Measurements from ENCODE around the gene NUDT4. TPM values are rescaled to one million over a fixed set of nuclear protein-coding genes. Genes with fewer than 3 reads are reported as not detected.

NUDT4 gene
- total RNA-seq, 1 donor from 2014 or later, result 44.0 TPM

DNA sequence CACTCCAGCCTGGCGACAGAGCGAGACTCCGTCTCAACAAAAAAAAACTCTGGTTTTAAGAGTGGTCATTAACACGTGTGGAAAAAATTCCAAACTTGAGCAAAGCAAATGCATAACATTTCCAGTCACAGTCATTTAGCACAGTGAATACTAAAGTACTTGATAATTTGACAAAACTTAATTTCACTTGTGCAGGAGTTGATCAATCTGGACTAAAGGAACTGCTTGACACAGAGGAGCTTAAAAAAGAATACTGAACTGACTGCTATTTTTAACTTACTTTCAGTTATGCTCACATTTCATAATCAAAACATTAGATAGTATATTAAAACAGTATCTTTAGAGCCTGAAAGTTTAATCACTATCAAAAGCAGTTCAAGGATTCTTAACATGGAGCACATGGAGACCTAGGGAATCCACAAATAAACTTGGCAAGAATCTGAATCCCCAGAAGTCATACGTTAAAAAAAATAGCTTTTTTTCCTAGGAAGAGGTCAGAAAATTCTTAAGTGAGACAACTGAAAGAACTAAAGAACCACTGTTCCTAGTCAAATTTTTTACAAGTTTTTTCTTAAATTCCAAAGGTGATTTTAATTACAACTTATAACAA lies 56.6 kb downstream of the NUDT4 start:
- Mint-ChIP-seq H3K27me3 (ENCODE audit: unreplicated experiment) (no peaks in the 10 kb centered on the region), H3K36me3 (ENCODE audit: unreplicated experiment) (no peaks in the 10 kb centered on the region), H3K4me1 (ENCODE audit: unreplicated experiment) (peaks cover 59% of the 10 kb centered on the region), H3K27ac (ENCODE audit: unreplicated experiment) (peak overlapping the region; percentile 56), H3K4me3 (ENCODE audit: unreplicated experiment) (peak overlapping the region; percentile 22), H3K9me3 (ENCODE audit: unreplicated experiment) (no peaks in the 10 kb centered on the region)
- DNase-seq (ENCODE audit: extremely low spot score, unreplicated experiment), result no peak
- TF ChIP-seq, protein P1, sequence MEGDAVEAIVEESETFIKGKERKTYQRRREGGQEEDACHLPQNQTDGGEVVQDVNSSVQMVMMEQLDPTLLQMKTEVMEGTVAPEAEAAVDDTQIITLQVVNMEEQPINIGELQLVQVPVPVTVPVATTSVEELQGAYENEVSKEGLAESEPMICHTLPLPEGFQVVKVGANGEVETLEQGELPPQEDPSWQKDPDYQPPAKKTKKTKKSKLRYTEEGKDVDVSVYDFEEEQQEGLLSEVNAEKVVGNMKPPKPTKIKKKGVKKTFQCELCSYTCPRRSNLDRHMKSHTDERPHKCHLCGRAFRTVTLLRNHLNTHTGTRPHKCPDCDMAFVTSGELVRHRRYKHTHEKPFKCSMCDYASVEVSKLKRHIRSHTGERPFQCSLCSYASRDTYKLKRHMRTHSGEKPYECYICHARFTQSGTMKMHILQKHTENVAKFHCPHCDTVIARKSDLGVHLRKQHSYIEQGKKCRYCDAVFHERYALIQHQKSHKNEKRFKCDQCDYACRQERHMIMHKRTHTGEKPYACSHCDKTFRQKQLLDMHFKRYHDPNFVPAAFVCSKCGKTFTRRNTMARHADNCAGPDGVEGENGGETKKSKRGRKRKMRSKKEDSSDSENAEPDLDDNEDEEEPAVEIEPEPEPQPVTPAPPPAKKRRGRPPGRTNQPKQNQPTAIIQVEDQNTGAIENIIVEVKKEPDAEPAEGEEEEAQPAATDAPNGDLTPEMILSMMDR (IDR thresholded peaks at IDR 0.05), result no peak

DNA sequence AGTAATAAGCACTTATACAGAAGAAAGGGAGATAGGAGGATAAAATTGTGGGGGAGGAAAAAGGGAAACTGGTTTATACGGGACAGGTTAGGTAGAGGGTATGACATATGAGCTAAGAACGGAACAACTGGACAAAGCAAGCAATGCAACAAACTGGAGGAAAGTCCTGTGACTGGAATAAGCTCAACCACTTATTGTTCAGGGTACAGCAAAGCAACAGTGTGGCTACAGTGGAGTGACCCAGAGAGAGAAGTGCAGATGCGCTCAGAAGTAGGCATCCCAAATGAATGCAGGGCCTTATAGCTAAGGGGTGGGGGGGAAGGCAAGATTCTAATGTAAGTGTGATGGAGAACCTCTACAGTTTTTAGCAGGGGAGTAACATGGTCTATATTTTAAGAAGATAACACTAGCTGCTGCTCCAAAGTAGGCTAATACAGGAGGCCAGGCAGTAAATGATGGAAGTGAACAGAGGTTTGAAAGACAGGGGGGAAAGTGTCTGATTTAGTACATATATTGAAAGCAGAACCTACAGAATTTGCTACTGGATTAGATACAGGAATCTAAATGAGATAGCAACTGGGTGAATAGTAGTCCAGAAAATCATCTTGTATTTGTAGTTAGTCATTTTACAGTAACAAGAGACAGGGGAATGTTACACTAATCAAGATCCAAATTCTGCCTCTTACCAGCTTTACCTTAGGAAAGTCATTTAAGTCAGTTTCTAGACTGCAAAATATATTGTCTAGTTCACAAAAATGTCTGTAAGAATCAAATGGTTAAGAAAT lies 60.7 kb downstream of the NUDT4 start:
- TF ChIP-seq, protein P1 (IDR thresholded peaks at IDR 0.05), result no peak
- peak overlapping the region; percentile 25 for H3K27ac Mint-ChIP-seq (ENCODE audit: unreplicated experiment)
- no peaks in the 10 kb centered on the region for H3K36me3 Mint-ChIP-seq (ENCODE audit: unreplicated experiment)
- peaks cover 58% of the 10 kb centered on the region for H3K4me1 Mint-ChIP-seq (ENCODE audit: unreplicated experiment)
- DNase-seq (ENCODE audit: extremely low spot score, unreplicated experiment), result no peak
- no peaks in the 10 kb centered on the region for H3K9me3 Mint-ChIP-seq (ENCODE audit: unreplicated experiment)
- H3K27me3 Mint-ChIP-seq (ENCODE audit: unreplicated experiment), result no peaks in the 10 kb centered on the region
- no peak overlapping the region for H3K4me3 Mint-ChIP-seq (ENCODE audit: unreplicated experiment)

DNA sequence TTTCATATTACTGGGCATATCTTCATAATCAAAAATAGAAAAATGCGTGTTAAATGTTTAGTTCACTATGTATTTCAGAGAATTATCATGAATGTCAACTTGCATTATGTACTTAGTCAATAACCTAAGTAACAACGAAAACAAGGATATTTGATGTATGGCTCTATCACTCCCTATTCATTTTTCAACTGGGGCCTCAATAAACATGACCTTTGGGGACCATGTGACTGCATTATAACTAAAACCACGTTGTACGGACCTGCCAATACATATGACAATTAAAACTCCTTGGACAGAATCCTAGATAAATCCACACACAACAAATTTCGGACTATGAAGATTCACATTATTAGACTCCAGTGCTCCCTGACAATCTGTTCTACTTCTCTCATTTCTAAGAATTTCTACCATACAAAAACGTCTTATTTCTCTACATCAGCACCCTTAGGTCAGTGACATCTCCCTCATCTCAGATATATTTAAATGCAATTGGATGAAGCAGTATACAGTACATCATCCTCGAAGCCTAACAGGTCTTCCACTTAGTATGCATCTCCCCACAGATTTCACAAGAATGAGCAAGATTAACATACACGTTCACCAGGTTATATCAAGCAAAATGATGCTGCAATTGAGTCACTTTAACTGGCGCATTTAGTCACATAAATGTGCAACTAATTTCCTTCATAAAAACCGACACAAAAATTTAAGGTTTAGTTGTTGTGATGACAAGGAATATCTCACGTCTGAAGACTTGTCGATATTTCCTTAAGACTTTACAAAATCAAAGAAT lies 62.5 kb downstream of the NUDT4 start:
- H3K9me3 Mint-ChIP-seq (ENCODE audit: unreplicated experiment), result no peaks in the 10 kb centered on the region
- peak overlapping the region; percentile 93 for H3K4me3 Mint-ChIP-seq (ENCODE audit: unreplicated experiment)
- TF ChIP-seq, protein P1 (IDR thresholded peaks at IDR 0.05), result no peak
- DNase-seq (ENCODE audit: extremely low spot score, unreplicated experiment), result no peak
- no peaks in the 10 kb centered on the region for H3K36me3 Mint-ChIP-seq (ENCODE audit: unreplicated experiment)
- H3K4me1 Mint-ChIP-seq (ENCODE audit: unreplicated experiment), result peaks cover 43% of the 10 kb centered on the region
- H3K27ac Mint-ChIP-seq (ENCODE audit: unreplicated experiment), result peak overlapping the region; percentile 95
- H3K27me3 Mint-ChIP-seq (ENCODE audit: unreplicated experiment), result no peaks in the 10 kb centered on the region

DNA sequence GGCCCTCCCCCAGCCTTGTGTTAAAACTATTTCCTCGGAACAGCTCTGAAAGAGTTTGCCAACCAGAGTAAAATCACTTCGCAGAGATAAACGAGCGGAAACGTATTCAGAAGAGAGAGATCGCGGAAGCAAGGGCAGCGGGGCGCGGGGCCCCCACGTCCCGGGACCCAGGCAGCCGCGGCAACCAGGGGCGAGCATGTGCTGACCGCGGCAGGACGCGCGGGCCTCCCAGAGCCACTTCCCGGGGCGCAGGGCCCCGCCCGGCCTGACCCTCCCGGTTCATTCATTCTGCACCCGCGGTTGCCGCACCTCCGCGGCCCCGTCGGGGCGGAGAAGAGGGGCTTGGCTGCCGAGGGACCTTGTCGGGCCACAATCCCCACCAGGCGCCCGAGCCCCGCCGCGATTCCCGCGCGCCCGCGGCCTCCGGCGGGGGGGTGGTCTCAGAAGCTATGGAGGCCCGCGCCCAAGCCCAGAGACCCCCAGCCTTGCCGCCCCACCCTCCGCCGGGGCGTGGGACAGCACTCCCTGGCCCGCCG lies 63.4 kb downstream of the NUDT4 start:
- no peaks in the 10 kb centered on the region for H3K9me3 Mint-ChIP-seq (ENCODE audit: unreplicated experiment)
- H3K27ac Mint-ChIP-seq (ENCODE audit: unreplicated experiment), result peak overlapping the region; percentile 95
- DNase-seq (ENCODE audit: extremely low spot score, unreplicated experiment), result peak; percentile 83
- H3K4me3 Mint-ChIP-seq (ENCODE audit: unreplicated experiment), result peak overlapping the region; percentile 93
- H3K4me1 Mint-ChIP-seq (ENCODE audit: unreplicated experiment), result peaks cover 36% of the 10 kb centered on the region
- TF ChIP-seq, protein P1 (IDR thresholded peaks at IDR 0.05), result no peak
- H3K36me3 Mint-ChIP-seq (ENCODE audit: unreplicated experiment), result no peaks in the 10 kb centered on the region
- H3K27me3 Mint-ChIP-seq (ENCODE audit: unreplicated experiment), result no peaks in the 10 kb centered on the region

Data from osteocyte (in vitro differentiated cells).